GM12878 (cell line): ENCODE measurements around the gene RCAN2. TPM values are rescaled to one million over a fixed set of nuclear protein-coding genes. Genes with fewer than 3 reads are reported as not detected.

Source experiments
- ATAC-seq: fragments of 200-7000 bp; cut with Tn5 transposase; 3 replicates; pipeline ENCODE4 v1.9.1; 2020; ENCODE audit warnings: mild to moderate bottlenecking, moderate library complexity
- BruUV-seq: library from RNA; stranded (reverse); fragments of 400-500 nt; replicated peaks from 2 replicates; lab custom pipeline; 2021; lab: Mats Ljungman, UMichigan
- CTCF ChIA-PET: fragments of 300-600 bp; sonication (Branson Sonifier 250); formaldehyde crosslinking; extraction: SDS; loops from one replicate; lab custom pipeline; 2021; ENCODE audit warnings: inconsistent platforms; lab: Yijun Ruan, JAX
- POLR2A ChIA-PET: fragments of 350-600 bp; formaldehyde crosslinking; extraction: SDS; loops from one replicate; lab custom pipeline; 2021; ENCODE audit warnings: inconsistent platforms; lab: Charles Lee
- RAD21 ChIA-PET: fragments of 300-600 bp; sonication (Branson Sonifier 250); formaldehyde crosslinking; loops from one replicate; lab custom pipeline; 2023; ENCODE audit warnings: antibody characterized with exemption; ENCODE audit not compliant: unreplicated experiment; lab: Charles Lee
- SMC1A ChIA-PET: fragments of 300-600 bp; sonication (Branson Sonifier 250); formaldehyde crosslinking; loops from one replicate; lab custom pipeline; 2023; ENCODE audit not compliant: unreplicated experiment, uncharacterized antibody; lab: Charles Lee
- DNase-seq: peaks from one replicate; pipeline ENCODE4 v3.0.0-alpha.2; 2011; ENCODE audit warnings: low read depth, low spot score
- FAIRE-seq: peaks from 3 replicates; lab custom pipeline; 2011; peaks lifted over from hg19 to GRCh38; lab: Jason Lieb, UNC
- H2AFZ ChIP-seq: 2 replicates; pipeline ENCODE4 v1.6.0; 2011; ENCODE audit warnings: low read depth, low read length, control low read depth; ENCODE audit not compliant: control insufficient read depth
- H3K27ac ChIP-seq: 2 replicates; pipeline ENCODE4 v1.5.1; 2011; ENCODE audit warnings: control low read depth; ENCODE audit not compliant: control insufficient read depth, insufficient read depth
- H3K27me3 ChIP-seq, 2 experiments: replicated peaks in 1 of 2; 2 replicates each; pipeline versions ENCODE4 v1.6.0 to v1.6.1; 2011; ENCODE audit warnings: low read length in 1 of 2; ENCODE audit not compliant: control insufficient read depth in 2 of 2, insufficient read depth in 2 of 2
- H3K36me3 ChIP-seq, 2 experiments: 2 replicates each; pipeline ENCODE4 v1.5.1; 2011; ENCODE audit warnings: low read length in 1 of 2; ENCODE audit not compliant: control insufficient read depth in 2 of 2, insufficient read depth in 2 of 2
- H3K4me1 ChIP-seq: 2 replicates; pipeline ENCODE4 v1.6.1; 2011; ENCODE audit warnings: mild to moderate bottlenecking, low read length, moderate library complexity, mixed read lengths; ENCODE audit not compliant: control insufficient read depth, insufficient read depth
- H3K4me2 ChIP-seq: 2 replicates; pipeline ENCODE4 v1.6.0; 2011; ENCODE audit warnings: control low read depth; ENCODE audit not compliant: control insufficient read depth, insufficient read depth
- H3K4me3 ChIP-seq: fragments of 200-600 bp; sonication (generic); 2 replicates; pipeline ENCODE4 v1.5.1; 2016
- H3K79me2 ChIP-seq: 2 replicates; pipeline ENCODE4 v1.6.0; 2011; ENCODE audit warnings: low read length; ENCODE audit not compliant: control insufficient read depth, insufficient read depth
- H3K9ac ChIP-seq: 2 replicates; pipeline ENCODE4 v1.8.0; 2011; ENCODE audit warnings: low read length, control low read depth, mixed read lengths; ENCODE audit not compliant: control insufficient read depth, insufficient read depth
- H3K9me3 ChIP-seq: replicated peaks from 3 replicates; pipeline ENCODE4 v1.5.1; 2011; ENCODE audit warnings: mild to moderate bottlenecking, low read length; ENCODE audit not compliant: control insufficient read depth, insufficient read depth
- H4K20me1 ChIP-seq: 2 replicates; pipeline ENCODE4 v1.6.0; 2011; ENCODE audit not compliant: control insufficient read depth, insufficient read depth
- CBX5 ChIP-seq: sonication (generic); IDR thresholded peaks from 2 replicates; pipeline ENCODE4 v1.6.1; 2016; ENCODE audit warnings: low read depth, moderate library complexity, mild to moderate bottlenecking, inconsistent platforms
- CEBPB ChIP-seq, 2 experiments: fragments of 150-350 bp in 1 of 2; IDR thresholded peaks; 2 replicates each; pipeline ENCODE4 v1.6.1; 2012 to 2014; ENCODE audit warnings: low read depth in 2 of 2, low read length in 2 of 2, borderline replicate concordance in 1 of 2, inconsistent platforms in 1 of 2
- FOXK2 ChIP-seq: fragments of 450-650 bp; IDR thresholded peaks from 2 replicates; pipeline ENCODE4 v1.6.1; 2017; ENCODE audit warnings: mild to moderate bottlenecking, moderate library complexity
- HDAC2 ChIP-seq: fragments of 200-600 bp; sonication (generic); IDR thresholded peaks from 2 replicates; pipeline ENCODE4 v1.6.1; 2017
- IKZF1 ChIP-seq: fragments of 450-650 bp; conservative IDR thresholded peaks from 2 replicates; pipeline ENCODE4 v1.6.1; 2017; ENCODE audit warnings: antibody characterized with exemption, mild to moderate bottlenecking
- MAX ChIP-seq: IDR thresholded peaks from 2 replicates; pipeline ENCODE4 v1.6.1; 2012; ENCODE audit warnings: low read depth, low read length, improper control_type of control experiment
- PAX8 ChIP-seq: fragments of 450-650 bp; IDR thresholded peaks from 2 replicates; pipeline ENCODE4 v1.6.1; 2017; ENCODE audit warnings: mild to moderate bottlenecking, moderate library complexity
- POU2F2 ChIP-seq: IDR thresholded peaks from 3 replicates; pipeline ENCODE4 v1.6.1; 2011; ENCODE audit warnings: low read depth, mild to moderate bottlenecking, low read length, borderline replicate concordance
- RELA ChIP-seq: fragments of 450-650 bp; IDR thresholded peaks from 2 replicates; pipeline ENCODE4 v1.8.0; 2014; ENCODE audit warnings: borderline replicate concordance; ENCODE audit not compliant: partially characterized antibody
- SREBF1 ChIP-seq: IDR thresholded peaks from 2 replicates; pipeline ENCODE4 v1.6.1; 2012; ENCODE audit warnings: mild to moderate bottlenecking, low read length
- TBL1XR1 ChIP-seq: IDR thresholded peaks from 2 replicates; pipeline ENCODE4 v1.6.1; 2012; ENCODE audit warnings: low read depth, low read length, improper control_type of control experiment
- USF1 ChIP-seq: IDR thresholded peaks from 2 replicates; pipeline ENCODE4 v1.6.1; 2011; ENCODE audit warnings: borderline replicate concordance, low read depth, mild to moderate bottlenecking, moderate library complexity, mixed read lengths, low read length; ENCODE audit not compliant: insufficient read depth; ENCODE audit errors: extremely low read length
- WRNIP1 ChIP-seq: IDR thresholded peaks from 2 replicates; pipeline ENCODE4 v1.6.1; 2011; ENCODE audit warnings: low read depth, low read length, improper control_type of control experiment, borderline replicate concordance
- ZBED1 ChIP-seq: IDR thresholded peaks from 2 replicates; pipeline ENCODE4 v1.6.1; 2016; ENCODE audit warnings: borderline replicate concordance
- ZBTB40 ChIP-seq: fragments of 450-650 bp; IDR thresholded peaks from 2 replicates; pipeline ENCODE4 v1.6.1; 2016; ENCODE audit warnings: mild to moderate bottlenecking, moderate library complexity, borderline replicate concordance
- WGBS: methylation state at CpG from one replicate; pipeline ENCODE4 v1.1.6; 2016; ENCODE audit warnings: low lambda C conversion rate; ENCODE audit not compliant: insufficient replicate concordance, insufficient coverage; ENCODE audit errors: missing lambda C conversion rate; 5-methylcytosine and 5-hydroxymethylcytosine counted together
- in situ Hi-C: fragments of 300-500 bp; cut with MboI; formaldehyde crosslinking; loops from 9 replicates; pipeline ENCODE4 v1.14.3; 2018; ENCODE audit warnings: mixed read lengths
- intact Hi-C: fragments of 100-400 bp; cut with micrococcal nuclease; formaldehyde crosslinking; loops from one replicate; pipeline ENCODE4 v1.14.2; 2022; ENCODE audit not compliant: unreplicated experiment
- polyA plus RNA-seq, 11 experiments: library from polyadenylated mRNA; depleted of rRNA in 4 of 11; unstranded in 6 of 11; stranded (reverse) in 5 of 11; fragments of >200 nt; fragmentation: Nextera tagmentation in 4 of 11; fragmentation: Illumina TruSeq in 1 of 11; extraction: Ambion mirVana in 4 of 11; extraction: Trizol in 1 of 11; gene quantifications; 1 replicate in 1 of 11; 2 replicates in 10 of 11; pipeline versions ENCODE4 v1.2.1 to v1.2.3, GENCODE V29; 2011 to 2016; ENCODE audit warnings: inconsistent platforms in 2 of 11, missing spikeins in 2 of 11, low read depth in 1 of 11
- total RNA-seq, 4 experiments: library from RNA; depleted of rRNA in 3 of 4; stranded (reverse); fragments of >200 nt in 3 of 4; fragmentation: Illumina TruSeq in 1 of 4; extraction: Trizol in 1 of 4; gene quantifications; 2 replicates each; pipeline versions ENCODE4 v1.2.1 to v1.2.3, GENCODE V29; 2013 to 2021
- TF ChIP-seq, protein P1 (sequence below): fragments of 450-650 bp; IDR thresholded peaks from 2 replicates; pipeline ENCODE4 v1.6.1; 2016; ENCODE audit warnings: mild to moderate bottlenecking

Gene RCAN2
- total and polyA plus RNA-seq, 10 of the 15 experiments (the other 5 are each of a cell fraction or from before 2014, with no cell fraction given), result 0.06 TPM; not detected in 9

- TF ChIP-seq ZBTB40 (no peak), RELA (no peak), MAX (no peak)
Observed at GRCh38 chr6:46323312-46323965, 167.8 kb downstream of the RCAN2 start (continued).

- H3K36me3 ChIP-seq, result no peaks in the 10 kb centered on the region
- intact Hi-C loops, result no loop called here
- ChIA-PET RAD21 (no interaction called here), POLR2A (no interaction called here), SMC1A (no interaction called here), CTCF (interaction anchor here (0.7 kb wide), 1 partner anchor 38 kb away, joined by 3 read pairs; no protein-coding TSS in a partner anchor)
- H3K27ac ChIP-seq, result no peak overlapping the region
- no peaks in the 10 kb centered on the region for H4K20me1 ChIP-seq
- H3K4me2 ChIP-seq, result no peak overlapping the region
- 0% methylated on average over 2 of the region's 2 CpGs for WGBS
- no peak for ATAC-seq
- no peaks in the 10 kb centered on the region for H3K9me3 ChIP-seq
- H3K4me3 ChIP-seq, result no peak overlapping the region
- no peaks in the 10 kb centered on the region; a peak in 2 of 4 replicates for H3K27me3 ChIP-seq
- no peak overlapping the region for H3K9ac ChIP-seq
- no peak overlapping the region for H2AFZ ChIP-seq
- no peaks in the 10 kb centered on the region for H3K79me2 ChIP-seq
- no peaks in the 10 kb centered on the region for H3K4me1 ChIP-seq
- in situ Hi-C loops, result no loop called here
- FAIRE-seq, result no peak
- no peak for DNase-seq
- BruUV-seq, result no TSS peak
- TF ChIP-seq SREBF1 (no peak), HDAC2 (no peak), IKZF1 (no peak), POU2F2 (no peak), TBL1XR1 (no peak), WRNIP1 (no peak), USF1 (no peak), CBX5 (no peak), CEBPB (IDR thresholded peaks at IDR 0.05; ENCODE audit: borderline replicate concordance in 1 of 2, low read depth in 2 of 2, low read length in 2 of 2) (no peak), FOXK2 (no peak), ZBED1 (no peak), PAX8 (no peak)
- TF ChIP-seq, protein P1, sequence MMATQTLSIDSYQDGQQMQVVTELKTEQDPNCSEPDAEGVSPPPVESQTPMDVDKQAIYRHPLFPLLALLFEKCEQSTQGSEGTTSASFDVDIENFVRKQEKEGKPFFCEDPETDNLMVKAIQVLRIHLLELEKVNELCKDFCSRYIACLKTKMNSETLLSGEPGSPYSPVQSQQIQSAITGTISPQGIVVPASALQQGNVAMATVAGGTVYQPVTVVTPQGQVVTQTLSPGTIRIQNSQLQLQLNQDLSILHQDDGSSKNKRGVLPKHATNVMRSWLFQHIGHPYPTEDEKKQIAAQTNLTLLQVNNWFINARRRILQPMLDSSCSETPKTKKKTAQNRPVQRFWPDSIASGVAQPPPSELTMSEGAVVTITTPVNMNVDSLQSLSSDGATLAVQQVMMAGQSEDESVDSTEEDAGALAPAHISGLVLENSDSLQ, result no peak
Observed at GRCh38 chr6:46320505-46320904, 170.7 kb downstream of the RCAN2 start.
